Measurements from ENCODE around the gene BACE1. TPM values are rescaled to one million over a fixed set of nuclear protein-coding genes. Genes with fewer than 3 reads are reported as not detected.

Gene BACE1
- total and polyA plus RNA-seq, 2 experiments from 2014 or later, result 15.0 to 40.5 TPM

GRCh38 chr11:117287668-117288067 is 28.4 kb downstream of the BACE1 start:
- Histone ChIP-seq H3K36me3 (ENCODE audit: low read depth) (peaks cover 42% of the 10 kb centered on the region), H2AFZ (no peak overlapping the region)
- TF ChIP-seq EZH2phosphoT487 (IDR thresholded peaks at IDR 0.05; ENCODE audit: insufficient read depth, low read depth) (no peak), EZH2 (IDR thresholded peaks at IDR 0.05; ENCODE audit: insufficient read depth, poor library complexity, severe bottlenecking) (no peak)

DNA sequence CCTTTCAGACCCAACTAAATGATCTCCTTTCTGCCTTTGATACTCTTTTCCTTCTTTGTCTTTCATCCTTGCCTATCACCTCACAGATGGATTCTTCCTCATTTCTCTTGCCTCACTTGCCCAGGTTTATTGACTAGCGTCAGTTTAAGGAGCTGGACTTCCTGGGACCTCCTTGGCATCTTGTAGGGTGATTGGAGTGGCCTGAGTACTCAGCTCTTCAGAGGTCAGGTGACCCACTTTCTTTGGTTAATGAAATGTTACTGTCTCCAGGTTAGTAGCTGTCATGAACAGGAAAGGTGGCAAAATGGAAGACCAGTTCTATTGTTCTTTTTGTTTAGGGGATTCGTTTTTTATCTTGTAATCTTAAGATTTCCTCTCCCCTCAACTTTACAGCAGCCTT is 29.5 kb downstream of the BACE1 start:
- H3K36me3 ChIP-seq (ENCODE audit: low read depth), result peaks cover 39% of the 10 kb centered on the region
- H3K9ac ChIP-seq, result no peak overlapping the region
- no peak for DNase-seq
- H3K79me2 ChIP-seq (ENCODE audit: insufficient read depth), result no peaks in the 10 kb centered on the region
- no peak overlapping the region for H2AFZ ChIP-seq
- no peaks in the 10 kb centered on the region for H3K27me3 ChIP-seq (replicated peaks; ENCODE audit: insufficient read depth)
- no peaks in the 10 kb centered on the region for H3K9me3 ChIP-seq (ENCODE audit: low read depth)
- no peak overlapping the region for H3K27ac ChIP-seq
- in situ Hi-C loops (cut with MboI), result no loop called here
- H3K9me2 ChIP-seq (ENCODE audit: insufficient read depth), result no peaks in the 10 kb centered on the region
- no peaks in the 10 kb centered on the region for H4K20me1 ChIP-seq (ENCODE audit: insufficient read depth)
- 52 to 58% methylated on average over 2 of the region's 2 CpGs for WGBS, 2 experiments (ENCODE audit: low coverage in 1 of 2, low lambda C conversion rate in 2 of 2, missing lambda C conversion rate in 2 of 2)
- peaks cover 8% of the 10 kb centered on the region for H3K4me1 ChIP-seq (ENCODE audit: insufficient read depth)
- H3F3A ChIP-seq (ENCODE audit: insufficient read depth), result peaks cover 15% of the 10 kb centered on the region
- no peak overlapping the region for H3K4me2 ChIP-seq (ENCODE audit: unreplicated experiment)
- TF ChIP-seq EZH2phosphoT487 (IDR thresholded peaks at IDR 0.05; ENCODE audit: insufficient read depth, low read depth) (no peak), EZH2 (IDR thresholded peaks at IDR 0.05; ENCODE audit: insufficient read depth, poor library complexity, severe bottlenecking) (no peak)
- H3K4me3 ChIP-seq, result no peak overlapping the region

More at GRCh38 chr11:117287668-117288067, 28.4 kb downstream of the BACE1 start:
- H3K27me3 ChIP-seq (replicated peaks; ENCODE audit: insufficient read depth), result no peaks in the 10 kb centered on the region
- no peaks in the 10 kb centered on the region for H3K9me2 ChIP-seq (ENCODE audit: insufficient read depth)
- H3K4me2 ChIP-seq (ENCODE audit: unreplicated experiment), result no peak overlapping the region
- no peak for DNase-seq
- no peaks in the 10 kb centered on the region for H3K4me1 ChIP-seq (ENCODE audit: insufficient read depth)
- no peaks in the 10 kb centered on the region for H4K20me1 ChIP-seq (ENCODE audit: insufficient read depth)
- H3K79me2 ChIP-seq (ENCODE audit: insufficient read depth), result no peaks in the 10 kb centered on the region
- in situ Hi-C loops (cut with MboI), result no loop called here
- H3K9ac ChIP-seq, result no peak overlapping the region
- H3K27ac ChIP-seq, result no peak overlapping the region
- peaks cover 5% of the 10 kb centered on the region for H3F3A ChIP-seq (ENCODE audit: insufficient read depth)
- no peaks in the 10 kb centered on the region for H3K9me3 ChIP-seq (ENCODE audit: low read depth)
- no peak overlapping the region for H3K4me3 ChIP-seq
- 88 to 92% methylated on average over 3 of the region's 3 CpGs for WGBS, 2 experiments (ENCODE audit: low coverage in 1 of 2, low lambda C conversion rate in 2 of 2, missing lambda C conversion rate in 2 of 2)

DNA sequence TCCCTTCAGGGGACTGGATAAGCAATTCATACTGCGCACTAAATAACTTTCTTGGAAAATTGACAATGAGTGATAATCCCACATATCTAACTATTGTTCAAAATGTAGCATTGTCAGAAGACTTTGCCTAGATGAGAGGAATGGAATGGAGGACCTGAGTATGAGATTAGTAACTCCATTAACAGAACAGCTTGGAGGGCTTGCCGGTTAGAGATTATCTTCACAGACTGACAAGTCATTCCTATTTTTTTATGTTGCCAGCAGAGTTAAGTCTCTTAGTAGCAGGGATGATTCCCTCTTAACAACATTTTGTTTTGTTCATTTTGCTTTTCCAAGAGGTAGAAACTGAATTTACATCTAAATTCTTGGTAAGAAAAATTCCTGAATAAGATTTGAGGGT is 32.0 kb downstream of the BACE1 start:
- no peak for DNase-seq
- H3K9me3 ChIP-seq (ENCODE audit: low read depth), result no peaks in the 10 kb centered on the region
- H3K4me1 ChIP-seq (ENCODE audit: insufficient read depth), result peaks cover 24% of the 10 kb centered on the region
- no peak overlapping the region for H2AFZ ChIP-seq
- 96 to 100% methylated on average over 2 of the region's 2 CpGs for WGBS, 2 experiments (ENCODE audit: low coverage in 1 of 2, low lambda C conversion rate in 2 of 2, missing lambda C conversion rate in 2 of 2)
- peaks cover 34% of the 10 kb centered on the region for H3F3A ChIP-seq (ENCODE audit: insufficient read depth)
- H3K4me3 ChIP-seq, result no peak overlapping the region
- peaks cover 32% of the 10 kb centered on the region for H3K36me3 ChIP-seq (ENCODE audit: low read depth)
- H4K20me1 ChIP-seq (ENCODE audit: insufficient read depth), result no peaks in the 10 kb centered on the region
- in situ Hi-C loops (cut with MboI), result no loop called here
- H3K9ac ChIP-seq, result no peak overlapping the region
- H3K9me2 ChIP-seq (ENCODE audit: insufficient read depth), result no peaks in the 10 kb centered on the region
- no peak overlapping the region for H3K4me2 ChIP-seq (ENCODE audit: unreplicated experiment)
- H3K27ac ChIP-seq, result no peak overlapping the region
- no peak for TF ChIP-seq EZH2phosphoT487 (IDR thresholded peaks at IDR 0.05; ENCODE audit: insufficient read depth, low read depth)
- H3K79me2 ChIP-seq (ENCODE audit: insufficient read depth), result no peaks in the 10 kb centered on the region
- no peaks in the 10 kb centered on the region for H3K27me3 ChIP-seq (replicated peaks; ENCODE audit: insufficient read depth)

DNA sequence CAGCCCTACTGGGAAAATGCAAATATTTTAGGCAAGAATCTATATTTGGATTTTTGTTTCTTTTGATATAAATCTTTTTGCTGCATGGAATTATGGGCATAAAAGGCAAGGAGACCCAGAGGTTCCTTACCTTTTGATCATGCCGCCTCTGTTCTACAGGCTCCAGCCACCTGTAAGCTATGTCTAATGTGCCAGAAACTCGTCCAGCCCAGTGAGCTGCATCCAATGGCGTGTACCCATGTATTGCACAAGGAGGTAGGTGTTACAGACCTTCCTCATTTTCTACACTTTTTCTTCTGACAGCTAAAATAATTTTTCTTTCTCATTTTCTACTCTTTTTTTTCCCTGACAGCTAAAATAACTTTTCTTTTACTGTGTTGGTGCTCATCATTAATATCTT is 33.1 kb downstream of the BACE1 start:
- Histone ChIP-seq H3K27me3 (replicated peaks; ENCODE audit: insufficient read depth) (no peaks in the 10 kb centered on the region), H2AFZ (no peak overlapping the region), H3K27ac (no peak overlapping the region), H3K9me2 (ENCODE audit: insufficient read depth) (no peaks in the 10 kb centered on the region), H3K9ac (no peak overlapping the region), H3K9me3 (ENCODE audit: low read depth) (no peaks in the 10 kb centered on the region), H3F3A (ENCODE audit: insufficient read depth) (peaks cover 34% of the 10 kb centered on the region), H3K79me2 (ENCODE audit: insufficient read depth) (no peaks in the 10 kb centered on the region), H3K4me1 (ENCODE audit: insufficient read depth) (peaks cover 24% of the 10 kb centered on the region), H3K36me3 (ENCODE audit: low read depth) (peaks cover 27% of the 10 kb centered on the region), H3K4me3 (no peak overlapping the region), H4K20me1 (ENCODE audit: insufficient read depth) (no peaks in the 10 kb centered on the region), H3K4me2 (ENCODE audit: unreplicated experiment) (no peak overlapping the region)
- in situ Hi-C loops (cut with MboI), result no loop called here
- TF ChIP-seq EZH2 (IDR thresholded peaks at IDR 0.05; ENCODE audit: insufficient read depth, poor library complexity, severe bottlenecking), result no peak
- TF ChIP-seq EZH2phosphoT487 (IDR thresholded peaks at IDR 0.05; ENCODE audit: insufficient read depth, low read depth), result no peak
- no peak for DNase-seq
- 95% methylated on average over 3 of the region's 3 CpGs for WGBS, 2 experiments (ENCODE audit: low coverage in 1 of 2, low lambda C conversion rate in 2 of 2, missing lambda C conversion rate in 2 of 2)

GRCh38 chr11:117281869-117282268 is 34.2 kb downstream of the BACE1 start:
- H3K9ac ChIP-seq, result peak overlapping the region; percentile 29; the same call in 1 of the 2 replicates
- 81 to 89% methylated on average over 7 of the region's 7 CpGs for WGBS, 2 experiments (ENCODE audit: low coverage in 1 of 2, low lambda C conversion rate in 2 of 2, missing lambda C conversion rate in 2 of 2)

More at GRCh38 chr11:117281869-117282268, 34.2 kb downstream of the BACE1 start:
- in situ Hi-C loops (cut with MboI), result no loop called here
- peaks cover 34% of the 10 kb centered on the region for H3F3A ChIP-seq (ENCODE audit: insufficient read depth)
- DNase-seq, result no peak
- no peaks in the 10 kb centered on the region for H3K79me2 ChIP-seq (ENCODE audit: insufficient read depth)
- no peak overlapping the region for H2AFZ ChIP-seq
- no peaks in the 10 kb centered on the region for H3K27me3 ChIP-seq (replicated peaks; ENCODE audit: insufficient read depth)
- H3K36me3 ChIP-seq (ENCODE audit: low read depth), result peaks cover 23% of the 10 kb centered on the region
- H3K27ac ChIP-seq, result peak overlapping the region; percentile 80
- peaks cover 24% of the 10 kb centered on the region for H3K4me1 ChIP-seq (ENCODE audit: insufficient read depth)
- H3K4me2 ChIP-seq (ENCODE audit: unreplicated experiment), result no peak overlapping the region
- no peaks in the 10 kb centered on the region for H3K9me2 ChIP-seq (ENCODE audit: insufficient read depth)
- TF ChIP-seq EZH2 (IDR thresholded peaks at IDR 0.05; ENCODE audit: insufficient read depth, poor library complexity, severe bottlenecking), result no peak
- no peak for TF ChIP-seq EZH2phosphoT487 (IDR thresholded peaks at IDR 0.05; ENCODE audit: insufficient read depth, low read depth)
- no peaks in the 10 kb centered on the region for H3K9me3 ChIP-seq (ENCODE audit: low read depth)
- no peak overlapping the region for H3K4me3 ChIP-seq
- H4K20me1 ChIP-seq (ENCODE audit: insufficient read depth), result no peaks in the 10 kb centered on the region
